ENCODE results near the gene PRKCQ.
"Not testable (repeated sequence)": the region's sequence is repeated elsewhere in the genome, so short reads cannot be mapped to it uniquely, and the experiment has no call there.

The PRKCQ gene

GRCh38 chr10:6445671-6446316 is 134.3 kb downstream of the PRKCQ start:
- DNase-seq = peak; percentile 57 to 77 (median 68)

- not testable (repeated sequence) for DNase-seq
Measured at GRCh38 chr10:6439875-6440274, 140.2 kb downstream of the PRKCQ start.

- DNase-seq = no peak
Measured at GRCh38 chr10:6431861-6432260, 148.2 kb downstream of the PRKCQ start.

- no peak for DNase-seq
Measured at GRCh38 chr10:6431186-6431585, 148.9 kb downstream of the PRKCQ start.

GRCh38 chr10:6430423-6430980 is 149.6 kb downstream of the PRKCQ start:
- no peak for DNase-seq

GRCh38 chr10:6427357-6427959 is 152.6 kb downstream of the PRKCQ start:
- DNase-seq = no peak

- DNase-seq = no peak
Measured at GRCh38 chr10:6426317-6426716, 153.8 kb downstream of the PRKCQ start.

- DNase-seq = no peak
Measured at GRCh38 chr10:6423413-6424170, 156.5 kb downstream of the PRKCQ start.

GRCh38 chr10:6423004-6423403 is 157.1 kb downstream of the PRKCQ start:
- DNase-seq = no peak

- DNase-seq = no peak
Measured at GRCh38 chr10:6418613-6419216, 161.4 kb downstream of the PRKCQ start.

- no peak for DNase-seq
Measured at GRCh38 chr10:6418167-6418566, 161.9 kb downstream of the PRKCQ start.

- peak; percentile 32 to 77 (median 69) for DNase-seq
Measured at GRCh38 chr10:6416892-6417512, 163.1 kb downstream of the PRKCQ start.

- peak in 3 of 4 experiments; percentile 12 to 61 (median 38) for DNase-seq
Measured at GRCh38 chr10:6411436-6411835, 168.6 kb downstream of the PRKCQ start.

- DNase-seq = no peak
Measured at GRCh38 chr10:6410830-6411229, 169.2 kb downstream of the PRKCQ start.

- peak; percentile 64 to 74 (median 65) for DNase-seq
Measured at GRCh38 chr10:6409971-6410643, 170.0 kb downstream of the PRKCQ start.

- no peak for DNase-seq
Measured at GRCh38 chr10:6408799-6409198, 171.3 kb downstream of the PRKCQ start.

- DNase-seq = no peak
Measured at GRCh38 chr10:6407034-6407721, 172.9 kb downstream of the PRKCQ start.

- peak; percentile 28 to 54 (median 36) for DNase-seq
Measured at GRCh38 chr10:6406220-6407033, 173.6 kb downstream of the PRKCQ start.

- no peak for DNase-seq
Measured at GRCh38 chr10:6405713-6406112, 174.4 kb downstream of the PRKCQ start.
